GM12891 (cell line): ENCODE data around the gene L3MBTL3.

ENCODE experiments used
- DNase-seq: peaks from one replicate; pipeline ENCODE4 v3.0.0; 2011; ENCODE audit warnings: low spot score; ENCODE audit not compliant: insufficient read length
- FAIRE-seq: peaks from 2 replicates; lab custom pipeline; 2011; peaks lifted over from hg19 to GRCh38; lab: Jason Lieb, UNC
- PAX5 ChIP-seq: IDR thresholded peaks from 2 replicates; pipeline ENCODE4 v1.6.1; 2011; ENCODE audit warnings: low read length, moderate library complexity, mild to moderate bottlenecking; ENCODE audit not compliant: insufficient read depth, severe bottlenecking
- POLR2A ChIP-seq: IDR thresholded peaks from 2 replicates; pipeline ENCODE4 v1.6.1; 2011; ENCODE audit warnings: low read depth, low read length, control low read depth
- POLR2AphosphoS5 ChIP-seq: IDR thresholded peaks from 2 replicates; pipeline ENCODE4 v1.6.1; 2011; ENCODE audit warnings: low read depth, low read length, control low read depth
- POU2F2 ChIP-seq: IDR thresholded peaks from 2 replicates; pipeline ENCODE4 v1.6.1; 2011; ENCODE audit warnings: low read depth, mild to moderate bottlenecking, control low read depth, low read length, moderate library complexity
- SPI1 ChIP-seq: IDR thresholded peaks from 2 replicates; pipeline ENCODE4 v1.6.1; 2011; ENCODE audit warnings: low read depth, low read length, control low read depth
- TAF1 ChIP-seq: IDR thresholded peaks from 2 replicates; pipeline ENCODE4 v1.6.1; 2011; ENCODE audit warnings: low read depth, low read length, control low read depth

The L3MBTL3 gene

GRCh38 chr6:130047088-130047995 lies 29.0 kb downstream of the L3MBTL3 start:
- no peak for FAIRE-seq
- TF ChIP-seq TAF1 (no peak), SPI1 (no peak), POLR2AphosphoS5 (no peak), POU2F2 (no peak), PAX5 (no peak), POLR2A (no peak)
- no peak for DNase-seq

GRCh38 chr6:130050230-130050629 lies 31.8 kb downstream of the L3MBTL3 start:
- TF ChIP-seq POU2F2 = no peak
- no peak for TF ChIP-seq TAF1
- no peak for TF ChIP-seq POLR2AphosphoS5
- no peak for TF ChIP-seq PAX5
- TF ChIP-seq SPI1 = no peak
- no peak for TF ChIP-seq POLR2A
- DNase-seq (no peak), FAIRE-seq (no peak)

- DNase-seq (no peak), FAIRE-seq (no peak)
- TF ChIP-seq POLR2AphosphoS5 = no peak
- TF ChIP-seq TAF1 = no peak
- TF ChIP-seq SPI1 = no peak
- no peak for TF ChIP-seq POLR2A
- no peak for TF ChIP-seq PAX5
- TF ChIP-seq POU2F2 = no peak
These were observed 36.3 kb downstream of the L3MBTL3 start for GRCh38 chr6:130054725-130055124.

- DNase-seq (no peak), FAIRE-seq (no peak)
- TF ChIP-seq POLR2AphosphoS5 (no peak), POLR2A (no peak), PAX5 (no peak), POU2F2 (no peak)
These were observed 36.9 kb downstream of the L3MBTL3 start for GRCh38 chr6:130055271-130055670.

GRCh38 chr6:130057495-130057894 lies 39.1 kb downstream of the L3MBTL3 start:
- DNase-seq (no peak), FAIRE-seq (peak; percentile 68)
- TF ChIP-seq POU2F2 = no peak
- TF ChIP-seq PAX5 = no peak
- no peak for TF ChIP-seq POLR2A
- no peak for TF ChIP-seq TAF1
- no peak for TF ChIP-seq POLR2AphosphoS5
- TF ChIP-seq SPI1 = no peak

GRCh38 chr6:130063806-130064205 lies 45.4 kb downstream of the L3MBTL3 start:
- TF ChIP-seq TAF1 (no peak), POLR2AphosphoS5 (no peak), PAX5 (no peak), POU2F2 (no peak), SPI1 (no peak), POLR2A (no peak)
- no peak for DNase-seq
- FAIRE-seq = no peak

- no peak for DNase-seq
- no peak for FAIRE-seq
- TF ChIP-seq TAF1 (no peak), SPI1 (no peak), PAX5 (no peak), POLR2A (no peak), POU2F2 (no peak), POLR2AphosphoS5 (no peak)
These were observed 47.3 kb downstream of the L3MBTL3 start for GRCh38 chr6:130065609-130066156.

- FAIRE-seq = no peak
- TF ChIP-seq POLR2AphosphoS5 = no peak
- TF ChIP-seq PAX5 = no peak
- no peak for TF ChIP-seq POLR2A
- no peak for TF ChIP-seq SPI1
- no peak for TF ChIP-seq POU2F2
- TF ChIP-seq TAF1 = no peak
These were observed 51.1 kb downstream of the L3MBTL3 start for GRCh38 chr6:130069485-130069884.

GRCh38 chr6:130070326-130070725 lies 51.9 kb downstream of the L3MBTL3 start:
- FAIRE-seq (no peak), DNase-seq (no peak)
- no peak for TF ChIP-seq POU2F2
- TF ChIP-seq TAF1 = no peak
- TF ChIP-seq PAX5 = no peak
- no peak for TF ChIP-seq POLR2AphosphoS5
- TF ChIP-seq SPI1 = no peak
- no peak for TF ChIP-seq POLR2A

More at GRCh38 chr6:130069485-130069884, 51.1 kb downstream of the L3MBTL3 start:
- DNase-seq = no peak

GRCh38 chr6:130070792-130071191 lies 52.4 kb downstream of the L3MBTL3 start:
- FAIRE-seq (no peak), DNase-seq (no peak)
- no peak for TF ChIP-seq POU2F2
